ENCODE measurements around the gene AQP12B.

AQP12B gene

GRCh38 chr2:240635121-240635997, 47.3 kb downstream of the AQP12B start:
- TF ChIP-seq GATA2 (IDR thresholded peaks at IDR 0.05; ENCODE audit: low read depth, low read length) (no peak), GATA3 (IDR thresholded peaks at IDR 0.05; ENCODE audit: low read depth, low read length) (no peak)

DNA sequence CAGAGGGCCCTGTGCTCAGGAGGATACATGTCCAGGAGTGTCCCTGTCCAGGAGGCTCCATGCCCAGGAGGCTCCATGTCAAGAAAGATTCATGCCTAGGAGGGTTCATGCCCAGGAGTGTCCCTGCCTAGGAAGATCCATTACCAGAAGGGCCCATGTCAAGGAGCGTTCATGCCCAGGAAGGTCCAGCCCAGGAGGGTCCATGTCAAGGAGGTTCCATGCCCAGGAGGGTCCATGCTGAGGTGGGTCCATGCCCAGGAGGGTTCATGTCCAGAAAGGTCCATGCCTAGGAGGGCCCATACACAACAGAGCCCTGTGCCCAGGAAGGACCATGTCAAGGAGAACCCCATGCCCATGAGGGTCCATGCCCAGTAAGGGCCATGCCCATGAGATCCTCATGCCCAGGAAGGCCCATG, 50.4 kb downstream of the AQP12B start:
- no peak for TF ChIP-seq GATA2 (IDR thresholded peaks at IDR 0.05; ENCODE audit: low read depth, low read length)
- no peak for TF ChIP-seq GATA3 (IDR thresholded peaks at IDR 0.05; ENCODE audit: low read depth, low read length)

DNA sequence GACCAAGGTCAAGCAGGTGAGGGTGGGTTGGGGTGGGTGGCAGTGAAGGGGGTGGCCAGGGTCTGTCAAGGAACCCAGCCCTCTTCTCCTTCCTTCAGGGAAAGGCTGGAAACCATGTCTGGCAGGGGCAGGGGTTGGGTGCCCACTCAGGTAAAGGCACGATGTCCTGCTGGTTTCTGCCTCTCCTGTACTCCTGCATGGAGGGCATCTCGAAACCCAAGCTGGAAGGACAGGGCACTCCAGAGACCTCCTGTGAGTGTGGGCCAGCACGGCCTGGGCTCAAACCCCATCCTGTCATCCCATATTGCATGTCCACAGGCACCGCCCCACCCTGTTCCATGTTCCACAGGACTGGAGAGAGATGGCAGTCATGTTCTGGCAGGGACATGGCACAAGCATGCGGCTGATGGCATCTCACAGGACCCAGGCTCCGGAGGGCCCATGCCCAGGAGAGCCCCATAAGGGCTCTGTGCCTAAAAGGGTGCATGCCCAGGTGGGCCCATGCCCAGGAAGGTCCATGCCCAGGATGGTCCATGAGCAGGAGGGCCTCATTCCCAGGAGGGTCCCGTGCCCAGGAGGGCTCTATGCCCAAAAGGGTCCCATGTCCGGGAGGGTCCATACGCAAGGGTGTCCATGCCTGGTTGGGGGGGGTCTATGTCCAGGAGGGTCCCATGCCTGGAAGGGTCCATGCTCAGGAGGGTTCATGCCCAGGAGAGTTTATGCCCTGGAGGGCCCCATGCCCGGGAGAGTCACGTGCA, 51.0 kb downstream of the AQP12B start:
- TF ChIP-seq GATA2 (IDR thresholded peaks at IDR 0.05; ENCODE audit: low read depth, low read length): no peak
- no peak for TF ChIP-seq GATA3 (IDR thresholded peaks at IDR 0.05; ENCODE audit: low read depth, low read length)

DNA sequence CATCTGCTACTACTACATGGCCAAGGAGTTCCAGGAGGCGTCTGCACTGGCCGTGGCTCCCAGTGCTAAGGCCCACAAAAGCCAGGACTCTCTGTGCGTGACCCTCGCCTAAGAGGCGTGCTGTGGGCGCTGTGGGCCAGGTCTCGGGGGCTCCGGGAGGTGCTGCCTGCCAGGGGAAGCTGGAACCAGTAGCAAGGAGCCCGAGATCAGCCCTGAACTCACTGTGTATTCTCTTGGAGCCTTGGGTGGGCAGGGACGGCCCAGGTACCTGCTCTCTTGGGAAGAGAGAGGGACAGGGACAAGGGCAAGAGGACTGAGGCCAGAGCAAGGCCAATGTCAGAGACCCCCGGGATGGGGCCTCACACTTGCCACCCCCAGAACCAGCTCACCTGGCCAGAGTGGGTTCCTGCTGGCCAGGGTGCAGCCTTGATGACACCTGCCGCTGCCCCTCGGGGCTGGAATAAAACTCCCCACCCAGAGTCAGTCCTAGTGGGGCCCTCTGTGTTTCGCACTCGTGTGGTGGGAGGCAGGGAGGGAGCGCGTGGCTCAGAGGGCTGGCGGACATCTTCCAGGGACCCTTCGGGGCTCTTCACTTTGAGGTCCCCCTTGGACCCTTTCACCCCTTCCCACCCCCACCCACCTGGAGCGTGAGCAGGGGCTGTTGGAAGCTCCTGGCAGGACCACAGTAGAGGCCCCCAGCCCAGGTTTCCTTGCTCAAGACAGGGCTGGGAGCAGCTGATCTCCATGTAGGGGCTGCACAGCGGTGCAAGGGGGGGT, 51.7 kb downstream of the AQP12B start:
- TF ChIP-seq GATA2 (IDR thresholded peaks at IDR 0.05; ENCODE audit: low read depth, low read length) (no peak), GATA3 (IDR thresholded peaks at IDR 0.05; ENCODE audit: low read depth, low read length) (no peak)

DNA sequence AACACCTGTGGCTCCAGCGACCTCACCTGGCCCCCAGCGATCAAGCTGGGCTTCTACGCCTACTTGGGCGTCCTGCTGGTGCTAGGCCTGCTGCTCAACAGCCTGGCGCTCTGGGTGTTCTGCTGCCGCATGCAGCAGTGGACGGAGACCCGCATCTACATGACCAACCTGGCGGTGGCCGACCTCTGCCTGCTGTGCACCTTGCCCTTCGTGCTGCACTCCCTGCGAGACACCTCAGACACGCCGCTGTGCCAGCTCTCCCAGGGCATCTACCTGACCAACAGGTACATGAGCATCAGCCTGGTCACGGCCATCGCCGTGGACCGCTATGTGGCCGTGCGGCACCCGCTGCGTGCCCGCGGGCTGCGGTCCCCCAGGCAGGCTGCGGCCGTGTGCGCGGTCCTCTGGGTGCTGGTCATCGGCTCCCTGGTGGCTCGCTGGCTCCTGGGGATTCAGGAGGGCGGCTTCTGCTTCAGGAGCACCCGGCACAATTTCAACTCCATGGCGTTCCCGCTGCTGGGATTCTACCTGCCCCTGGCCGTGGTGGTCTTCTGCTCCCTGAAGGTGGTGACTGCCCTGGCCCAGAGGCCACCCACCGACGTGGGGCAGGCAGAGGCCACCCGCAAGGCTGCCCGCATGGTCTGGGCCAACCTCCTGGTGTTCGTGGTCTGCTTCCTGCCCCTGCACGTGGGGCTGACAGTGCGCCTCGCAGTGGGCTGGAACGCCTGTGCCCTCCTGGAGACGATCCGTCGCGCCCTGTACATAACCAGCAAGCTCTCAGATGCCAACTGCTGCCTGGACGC, 52.5 kb downstream of the AQP12B start:
- no peak for TF ChIP-seq GATA3 (IDR thresholded peaks at IDR 0.05; ENCODE audit: low read depth, low read length)
- TF ChIP-seq GATA2 (IDR thresholded peaks at IDR 0.05; ENCODE audit: low read depth, low read length): no peak

DNA sequence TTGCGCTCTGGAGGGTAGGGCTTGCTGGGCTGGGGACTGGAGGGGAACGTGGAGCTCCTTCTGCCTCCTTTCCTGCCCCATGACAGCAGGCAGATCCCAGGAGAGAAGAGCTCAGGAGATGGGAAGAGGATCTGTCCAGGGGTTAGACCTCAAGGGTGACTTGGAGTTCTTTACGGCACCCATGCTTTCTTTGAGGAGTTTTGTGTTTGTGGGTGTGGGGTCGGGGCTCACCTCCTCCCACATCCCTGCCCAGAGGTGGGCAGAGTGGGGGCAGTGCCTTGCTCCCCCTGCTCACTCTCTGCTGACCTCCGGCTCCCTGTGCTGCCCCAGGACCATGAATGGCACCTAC, 53.1 kb downstream of the AQP12B start:
- TF ChIP-seq GATA2 (IDR thresholded peaks at IDR 0.05; ENCODE audit: low read depth, low read length): no peak
- no peak for TF ChIP-seq GATA3 (IDR thresholded peaks at IDR 0.05; ENCODE audit: low read depth, low read length)

GRCh38 chr2:240628808-240629618, 53.7 kb downstream of the AQP12B start:
- TF ChIP-seq GATA3 (IDR thresholded peaks at IDR 0.05; ENCODE audit: low read depth, low read length) (no peak), GATA2 (IDR thresholded peaks at IDR 0.05; ENCODE audit: low read depth, low read length) (no peak)

- TF ChIP-seq GATA2 (IDR thresholded peaks at IDR 0.05; ENCODE audit: low read depth, low read length) (no peak), GATA3 (IDR thresholded peaks at IDR 0.05; ENCODE audit: low read depth, low read length) (no peak)
These were observed 54.2 kb downstream of the AQP12B start for GRCh38 chr2:240628507-240628807.

DNA sequence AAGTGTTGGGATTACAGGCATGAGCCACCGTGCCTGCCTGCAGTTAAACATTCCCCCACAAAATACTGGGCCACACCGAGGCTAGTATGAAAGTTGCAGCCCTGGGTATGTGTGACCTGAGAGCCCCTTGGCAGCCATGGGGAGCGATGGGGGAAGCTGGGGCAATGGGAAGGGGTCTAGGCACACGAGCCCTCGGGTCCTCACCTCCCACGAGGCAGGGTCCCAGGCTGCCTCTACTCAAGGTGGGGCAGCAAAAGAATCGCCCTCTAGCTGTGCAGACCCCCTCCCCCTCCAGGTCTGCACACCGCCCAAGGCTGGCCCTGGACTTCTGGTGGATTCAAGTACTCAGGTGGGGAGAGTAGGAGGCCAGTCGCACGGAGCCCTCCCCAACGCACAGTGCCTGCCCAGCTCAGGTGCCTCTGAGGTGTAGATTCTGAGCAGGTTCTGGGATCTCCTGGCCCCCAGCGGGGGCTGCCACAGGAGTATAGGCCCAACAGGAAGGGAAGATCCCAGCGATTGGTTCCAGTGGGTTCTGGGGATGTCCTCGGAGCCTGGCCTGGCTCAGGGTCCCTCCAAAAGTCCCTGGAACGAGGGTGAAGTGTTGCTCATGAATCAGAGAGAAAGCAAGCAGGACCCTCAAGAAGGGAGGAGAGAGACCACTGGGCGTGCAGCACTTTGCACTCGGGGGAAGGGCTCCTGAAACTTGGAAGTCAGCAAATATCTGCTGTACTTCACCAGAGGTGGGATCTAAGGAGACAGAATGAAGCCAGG, 54.8 kb downstream of the AQP12B start:
- TF ChIP-seq GATA3 (IDR thresholded peaks at IDR 0.05; ENCODE audit: low read depth, low read length) (no peak), GATA2 (IDR thresholded peaks at IDR 0.05; ENCODE audit: low read depth, low read length) (no peak)

- TF ChIP-seq GATA2 (IDR thresholded peaks at IDR 0.05; ENCODE audit: low read depth, low read length) (no peak), GATA3 (IDR thresholded peaks at IDR 0.05; ENCODE audit: low read depth, low read length) (no peak)
These were observed 56.0 kb downstream of the AQP12B start for GRCh38 chr2:240626531-240627300.

All from SH-SY5Y (cell line).